GM23338 (cell line): ENCODE measurements around the gene TMEM117.

Source experiments
- EZH2 ChIP-seq: fragments of 200-600 bp; sonication (generic); IDR thresholded peaks from one replicate; pipeline ENCODE4 v1.8.0; 2017; ENCODE audit warnings: antibody characterized with exemption, mild to moderate bottlenecking, low read depth; ENCODE audit not compliant: unreplicated experiment
- EZH2phosphoT487 ChIP-seq: fragments of 200-600 bp; sonication (generic); IDR thresholded peaks from one replicate; pipeline ENCODE4 v1.8.1; 2018; ENCODE audit warnings: antibody characterized with exemption; ENCODE audit not compliant: unreplicated experiment
- POLR2AphosphoS5 ChIP-seq: IDR thresholded peaks from 2 replicates; pipeline ENCODE4 v1.6.1; 2016; ENCODE audit warnings: antibody characterized with exemption, low read depth
- ZNF331 ChIP-seq: fragments of 250-450 bp; sonication (Bioruptor Pico); IDR thresholded peaks from 2 replicates; pipeline ENCODE4 v1.5.0; 2020; ENCODE audit warnings: low read depth, mild to moderate bottlenecking, moderate library complexity
- TF ChIP-seq, protein P1 (sequence below), 2 experiments: fragments of 200-600 bp in 1 of 2; sonication (generic) in 1 of 2; conservative IDR thresholded peaks; 2 replicates each; pipeline versions ENCODE4 v1.5.1 to v1.6.1; 2016 to 2017; ENCODE audit warnings: antibody characterized with exemption in 2 of 2, low read depth in 2 of 2, mild to moderate bottlenecking in 2 of 2, moderate library complexity in 1 of 2

DNA sequence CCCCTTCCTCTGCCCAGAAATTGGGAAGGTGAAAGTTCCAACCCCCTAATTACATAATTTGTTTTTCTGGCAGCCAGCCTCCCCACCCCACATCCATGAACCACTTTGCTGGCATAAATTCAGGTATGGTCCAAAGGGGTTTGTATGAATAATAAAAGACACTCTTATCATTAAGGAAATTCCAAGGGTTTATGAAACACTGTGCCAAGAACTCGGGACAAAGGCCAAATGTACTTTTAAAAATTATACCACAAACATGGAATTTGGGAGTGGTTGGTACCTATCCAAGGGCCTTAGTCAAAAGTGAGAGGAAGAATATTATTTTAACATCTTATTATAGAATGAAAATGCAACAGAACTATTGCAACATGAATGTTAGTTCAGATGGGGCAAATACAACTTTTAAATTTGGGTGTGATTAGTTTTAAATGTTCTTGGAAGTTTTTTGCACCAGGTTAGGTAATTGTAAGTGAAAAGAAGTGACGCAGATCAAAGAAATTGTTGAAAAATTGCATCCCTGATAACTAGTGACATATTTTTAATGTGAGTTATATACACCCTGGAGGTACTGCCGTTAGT lies 217.8 kb downstream of the TMEM117 start:
- TF ChIP-seq, protein P1, sequence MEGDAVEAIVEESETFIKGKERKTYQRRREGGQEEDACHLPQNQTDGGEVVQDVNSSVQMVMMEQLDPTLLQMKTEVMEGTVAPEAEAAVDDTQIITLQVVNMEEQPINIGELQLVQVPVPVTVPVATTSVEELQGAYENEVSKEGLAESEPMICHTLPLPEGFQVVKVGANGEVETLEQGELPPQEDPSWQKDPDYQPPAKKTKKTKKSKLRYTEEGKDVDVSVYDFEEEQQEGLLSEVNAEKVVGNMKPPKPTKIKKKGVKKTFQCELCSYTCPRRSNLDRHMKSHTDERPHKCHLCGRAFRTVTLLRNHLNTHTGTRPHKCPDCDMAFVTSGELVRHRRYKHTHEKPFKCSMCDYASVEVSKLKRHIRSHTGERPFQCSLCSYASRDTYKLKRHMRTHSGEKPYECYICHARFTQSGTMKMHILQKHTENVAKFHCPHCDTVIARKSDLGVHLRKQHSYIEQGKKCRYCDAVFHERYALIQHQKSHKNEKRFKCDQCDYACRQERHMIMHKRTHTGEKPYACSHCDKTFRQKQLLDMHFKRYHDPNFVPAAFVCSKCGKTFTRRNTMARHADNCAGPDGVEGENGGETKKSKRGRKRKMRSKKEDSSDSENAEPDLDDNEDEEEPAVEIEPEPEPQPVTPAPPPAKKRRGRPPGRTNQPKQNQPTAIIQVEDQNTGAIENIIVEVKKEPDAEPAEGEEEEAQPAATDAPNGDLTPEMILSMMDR (conservative IDR thresholded peaks at IDR 0.05; ENCODE audit: low read depth in 2 of 2), result no peak
- no peak for TF ChIP-seq EZH2phosphoT487
- no peak for TF ChIP-seq ZNF331 (CRISPR knock-in tag)
- TF ChIP-seq EZH2, result no peak
- TF ChIP-seq POLR2AphosphoS5, result no peak
